Endothelial cell of umbilical vein (primary cell): Measurements from ENCODE around the gene MBNL2. TPM values are rescaled to one million over a fixed set of nuclear protein-coding genes. Genes with fewer than 3 reads are reported as not detected.

Experiments
- BruUV-seq: library from RNA; stranded (reverse); fragments of 400-500 nt; replicated peaks from 2 replicates; lab custom pipeline; 2021; lab: Mats Ljungman, UMichigan
- CTCF ChIA-PET: fragments of 300-600, 350-600 bp; sonication (Branson Sonifier 250); formaldehyde crosslinking; loops from one replicate; lab custom pipeline; 2021; ENCODE audit warnings: antibody characterized with exemption, inconsistent platforms; lab: Charles Lee
- POLR2A ChIA-PET: fragments of 300-600, 350-600 bp; sonication (Branson Sonifier 250); formaldehyde crosslinking; loops from one replicate; lab custom pipeline; 2021; ENCODE audit warnings: antibody characterized with exemption, inconsistent platforms; lab: Charles Lee
- DNase-seq: peaks from one replicate; pipeline ENCODE4 v3.0.0-alpha.2; 2011; ENCODE audit warnings: low read depth, low spot score
- FAIRE-seq: peaks from 2 replicates; lab custom pipeline; 2011; peaks lifted over from hg19 to GRCh38; lab: Jason Lieb, UNC
- H2AFZ ChIP-seq: 2 replicates; pipeline ENCODE4 v1.6.0; 2012; ENCODE audit warnings: low read depth, low read length, control low read depth, inconsistent platforms
- H3K27ac ChIP-seq: 2 replicates; pipeline ENCODE4 v1.5.1; 2011; ENCODE audit warnings: low read depth, mild to moderate bottlenecking, control low read depth, low read length, moderate library complexity; ENCODE audit not compliant: insufficient read depth
- H3K27me3 ChIP-seq, 2 experiments: 2 replicates each; pipeline versions ENCODE4 v1.6.0 to v1.6.1; 2011; ENCODE audit warnings: low read length in 2 of 2, mixed read lengths in 1 of 2; ENCODE audit not compliant: control insufficient read depth in 2 of 2, insufficient read depth in 2 of 2
- H3K36me3 ChIP-seq, 2 experiments: 2 replicates in 1 of 2; 3 replicates in 1 of 2; pipeline ENCODE4 v1.5.1; 2011; ENCODE audit warnings: low read length in 2 of 2, mild to moderate bottlenecking in 1 of 2, moderate library complexity in 1 of 2; ENCODE audit not compliant: control insufficient read depth in 2 of 2, insufficient read depth in 2 of 2; ENCODE audit errors: extremely low read depth in 1 of 2
- H3K4me1 ChIP-seq: 3 replicates; pipeline ENCODE4 v1.5.1; 2011; ENCODE audit warnings: mild to moderate bottlenecking, low read length; ENCODE audit not compliant: control insufficient read depth, insufficient read depth; ENCODE audit errors: extremely low read depth
- H3K4me2 ChIP-seq: 2 replicates; pipeline ENCODE4 v1.6.1; 2011; ENCODE audit warnings: low read length, control low read depth, mixed read lengths; ENCODE audit not compliant: insufficient read depth
- H3K4me3 ChIP-seq, 3 experiments: fragments of 200-600 bp in 1 of 3; sonication (generic), shearing (Covaris generic) in 1 of 3; replicated peaks in 1 of 3; 2 replicates each; pipeline ENCODE4 v1.5.1; 2011 to 2016; ENCODE audit warnings: control low read depth in 3 of 3, low read length in 3 of 3, mild to moderate bottlenecking in 2 of 3, inconsistent platforms in 1 of 3, low read depth in 1 of 3, moderate library complexity in 1 of 3; ENCODE audit not compliant: insufficient read depth in 1 of 3
- H3K79me2 ChIP-seq: 2 replicates; pipeline ENCODE4 v1.6.0; 2012; ENCODE audit warnings: low read length, inconsistent platforms; ENCODE audit not compliant: control insufficient read depth, insufficient read depth
- H3K9ac ChIP-seq: replicated peaks from 2 replicates; pipeline ENCODE3; 2011; ENCODE audit warnings: low read length, control low read depth; ENCODE audit not compliant: insufficient read depth; ENCODE audit errors: extremely low read depth
- H3K9me1 ChIP-seq: replicated peaks from 3 replicates; pipeline ENCODE4 v1.6.0; 2011; ENCODE audit warnings: mild to moderate bottlenecking, low read length; ENCODE audit not compliant: control insufficient read depth, insufficient read depth; ENCODE audit errors: extremely low read depth
- H3K9me3 ChIP-seq: replicated peaks from 2 replicates; pipeline ENCODE4 v1.5.1; 2012; ENCODE audit warnings: low read length, inconsistent platforms; ENCODE audit not compliant: control insufficient read depth, insufficient read depth
- H4K20me1 ChIP-seq: replicated peaks from 2 replicates; pipeline ENCODE3; 2011; ENCODE audit warnings: mild to moderate bottlenecking, low read length; ENCODE audit not compliant: control insufficient read depth, insufficient read depth; ENCODE audit errors: extremely low read depth
- FOS ChIP-seq: IDR thresholded peaks from 2 replicates; pipeline ENCODE4 v1.6.1; 2011; ENCODE audit warnings: mild to moderate bottlenecking, low read length, moderate library complexity, borderline replicate concordance; ENCODE audit not compliant: insufficient read depth
- GATA2 ChIP-seq: IDR thresholded peaks from 2 replicates; pipeline ENCODE4 v1.7.0; 2011; ENCODE audit warnings: low read depth, mild to moderate bottlenecking, moderate library complexity, mixed read lengths, low read length; ENCODE audit not compliant: insufficient read length, insufficient read depth
- JUN ChIP-seq: IDR thresholded peaks from 2 replicates; pipeline ENCODE4 v1.6.1; 2011; ENCODE audit warnings: borderline replicate concordance, low read depth; ENCODE audit not compliant: insufficient read length, insufficient read depth
- POLR2A ChIP-seq: IDR thresholded peaks from 2 replicates; pipeline ENCODE4 v1.6.1; 2012; ENCODE audit warnings: low read depth, mild to moderate bottlenecking, control low read depth, low read length
- POLR2AphosphoS5 ChIP-seq: IDR thresholded peaks from 2 replicates; pipeline ENCODE4 v1.6.1; 2012; ENCODE audit warnings: low read depth, mild to moderate bottlenecking, control low read depth, low read length, moderate library complexity; ENCODE audit not compliant: insufficient read depth
- dilution Hi-C: fragments of 300-500 bp; cut with MboI; formaldehyde crosslinking; loops from one replicate; pipeline ENCODE4 v1.15.0; 2019; ENCODE audit warnings: low sequenced_read_pairs; ENCODE audit not compliant: extremely low pct_ligation_motif_present
- intact Hi-C: fragments of 100-400 bp; cut with micrococcal nuclease; formaldehyde crosslinking; loops from one replicate; pipeline ENCODE4 v1.10.0; 2022
- polyA plus RNA-seq, 4 experiments: library from polyadenylated mRNA; depleted of rRNA in 3 of 4; stranded (reverse) in 3 of 4; unstranded in 1 of 4; fragments of >200 nt; gene quantifications; 2 replicates each; pipeline versions ENCODE4 v1.2.1 to v1.2.3, GENCODE V29; 2011 to 2012; ENCODE audit warnings: missing spikeins in 1 of 4
- total RNA-seq: library from RNA; stranded (reverse); gene quantifications from 2 replicates; pipeline ENCODE4 v1.2.3, GENCODE V29; 2021
- TF ChIP-seq, protein P1 (sequence below): IDR thresholded peaks from 2 replicates; pipeline ENCODE4 v1.6.1; 2011; ENCODE audit not compliant: insufficient read depth, insufficient read length

Gene MBNL2
- total and polyA plus RNA-seq, 2 donors (not counting 3 experiments of a cell fraction or from before 2014, with no cell fraction given) = 32.9 to 76.5 TPM

DNA sequence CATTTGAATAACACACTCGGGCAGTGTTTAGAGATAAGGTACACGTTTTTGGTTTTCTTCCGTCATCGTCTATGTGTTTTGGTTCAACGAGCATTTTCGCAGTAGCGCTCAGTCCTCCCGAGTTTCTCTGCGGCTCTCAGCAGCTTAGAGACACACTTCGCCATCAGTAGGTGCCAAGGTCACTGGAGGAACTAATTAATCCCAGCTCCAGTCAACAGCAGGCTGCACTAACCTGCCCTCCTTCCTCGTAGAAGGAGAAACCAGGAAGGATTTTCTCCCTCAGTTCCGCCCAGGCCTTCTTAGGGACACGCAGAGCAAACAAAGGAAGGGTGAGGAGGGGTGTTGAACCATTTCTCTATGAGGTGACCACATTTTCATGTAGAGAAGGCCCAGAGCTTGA is 12.6 kb downstream of the MBNL2 start:
- Histone ChIP-seq H3K36me3 (peaks cover 6 to 12% of the 10 kb centered on the region in 2 experiments), H3K9me1 (no peaks in the 10 kb centered on the region), H3K79me2 (peaks cover 97% of the 10 kb centered on the region), H3K27me3 (no peaks in the 10 kb centered on the region), H3K9me3 (no peaks in the 10 kb centered on the region), H2AFZ (no peak overlapping the region), H4K20me1 (no peaks in the 10 kb centered on the region), H3K4me1 (peaks cover 64% of the 10 kb centered on the region), H3K27ac (peak overlapping the region; percentile 60), H3K4me3 (no peak overlapping the region), H3K9ac (no peak overlapping the region), H3K4me2 (peak overlapping the region; percentile 74)
- FAIRE-seq = no peak
- CTCF ChIA-PET = interaction anchor here (0.9 to 6.6 kb wide), 5 partner anchors 11 to 124 kb away, joined by 3 to 44 read pairs (median 5); partner anchors contain the start of gene MBNL2
- POLR2A ChIA-PET = interaction anchor here (1.6 kb wide), 1 partner anchor 11 kb away, joined by 6 read pairs; no protein-coding TSS in a partner anchor
- DNase-seq = peak; percentile 35
- TF ChIP-seq, protein P1, sequence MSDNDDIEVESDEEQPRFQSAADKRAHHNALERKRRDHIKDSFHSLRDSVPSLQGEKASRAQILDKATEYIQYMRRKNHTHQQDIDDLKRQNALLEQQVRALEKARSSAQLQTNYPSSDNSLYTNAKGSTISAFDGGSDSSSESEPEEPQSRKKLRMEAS = no peak
- TF ChIP-seq POLR2A (no peak), JUN (no peak), POLR2AphosphoS5 (no peak), FOS (no peak), GATA2 (no peak)
- intact Hi-C loops = loop anchor here (1.0 kb wide), 1 partner anchor 7 kb away; no protein-coding TSS in a partner anchor
- BruUV-seq = no TSS peak
- dilution Hi-C loops = no loop called here
